Right ventricle myocardium superior (tissue), 1 donor: Measurements from ENCODE around the gene TNRC6C. TPM values are rescaled to one million over a fixed set of nuclear protein-coding genes. Genes with fewer than 3 reads are reported as not detected.
"Not testable (repeated sequence)": the region's sequence is repeated elsewhere in the genome, so short reads cannot be mapped to it uniquely, and the experiment has no call there.

Experiments used
- ATAC-seq: fragments of 200-7000 bp; cut with Tn5 transposase; one replicate; pipeline ENCODE4 v1.9.1; 2020; ENCODE audit warnings: mild to moderate bottlenecking; ENCODE audit not compliant: poor library complexity
- DNase-seq: peaks from one replicate; pipeline ENCODE4 v3.0.0-alpha.2; 2020
- intact Hi-C: fragments of 100-400 bp; cut with DNase I; formaldehyde crosslinking; loops from one replicate; pipeline ENCODE4 v1.11.2; 2022
- total RNA-seq: library from RNA; stranded (reverse); fragmentation: NEBNext Ultra II Directional; extraction: Animal tissue kit (Norgen Biotek cat#: 25700); gene quantifications from one replicate; pipeline ENCODE4 v1.2.1, GENCODE V29; 2021
- donor health status: DM: no; HTN: yes; CAD: no; lungs with severe emphysema.

The TNRC6C gene
- total RNA-seq, 1 donor from 2014 or later, result 17.8 TPM

DNA sequence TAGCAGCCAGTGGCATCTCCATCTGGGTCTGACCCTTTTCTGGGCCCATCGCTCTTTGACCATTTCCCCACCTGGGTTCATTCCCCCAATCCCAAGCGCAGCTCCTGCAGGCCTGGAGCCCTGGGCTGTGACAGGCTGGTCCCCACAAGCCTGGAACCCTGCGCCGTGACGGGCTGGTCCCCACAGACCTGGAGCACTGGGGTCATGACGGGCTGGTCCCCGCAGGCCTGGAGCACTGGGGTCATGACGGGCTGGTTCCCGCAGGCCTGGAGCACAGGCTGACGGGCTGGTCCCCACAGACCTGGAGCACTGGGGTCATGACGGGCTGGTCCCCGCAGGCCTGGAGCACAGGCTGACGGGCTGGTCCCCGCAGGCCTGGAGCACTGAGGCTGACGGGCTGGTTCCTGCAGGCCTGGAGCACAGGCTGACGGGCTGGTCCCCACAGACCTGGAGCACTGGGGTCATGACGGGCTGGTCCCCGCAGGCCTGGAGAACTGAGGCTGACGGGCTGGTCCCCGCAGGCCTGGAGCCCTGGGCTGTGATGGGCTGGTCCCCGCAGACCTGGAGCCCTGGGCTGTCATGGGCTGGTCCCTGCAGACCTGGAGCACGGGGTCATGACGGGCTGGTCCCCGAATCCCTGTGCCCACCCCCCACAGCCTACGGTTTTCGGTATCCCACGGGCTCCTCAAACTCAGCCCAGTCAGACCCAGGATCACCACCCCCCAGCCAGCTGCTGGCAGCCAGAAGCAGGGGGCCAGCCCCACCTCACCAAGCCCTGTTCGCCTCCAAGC, 153.4 kb downstream of the TNRC6C start:
- DNase-seq, result no peak
- ATAC-seq, result no peak
- intact Hi-C loops, result loop anchor here (2.0 to 10.0 kb wide), 3 partner anchors 63 to 313 kb away; no protein-coding TSS in a partner anchor

DNA sequence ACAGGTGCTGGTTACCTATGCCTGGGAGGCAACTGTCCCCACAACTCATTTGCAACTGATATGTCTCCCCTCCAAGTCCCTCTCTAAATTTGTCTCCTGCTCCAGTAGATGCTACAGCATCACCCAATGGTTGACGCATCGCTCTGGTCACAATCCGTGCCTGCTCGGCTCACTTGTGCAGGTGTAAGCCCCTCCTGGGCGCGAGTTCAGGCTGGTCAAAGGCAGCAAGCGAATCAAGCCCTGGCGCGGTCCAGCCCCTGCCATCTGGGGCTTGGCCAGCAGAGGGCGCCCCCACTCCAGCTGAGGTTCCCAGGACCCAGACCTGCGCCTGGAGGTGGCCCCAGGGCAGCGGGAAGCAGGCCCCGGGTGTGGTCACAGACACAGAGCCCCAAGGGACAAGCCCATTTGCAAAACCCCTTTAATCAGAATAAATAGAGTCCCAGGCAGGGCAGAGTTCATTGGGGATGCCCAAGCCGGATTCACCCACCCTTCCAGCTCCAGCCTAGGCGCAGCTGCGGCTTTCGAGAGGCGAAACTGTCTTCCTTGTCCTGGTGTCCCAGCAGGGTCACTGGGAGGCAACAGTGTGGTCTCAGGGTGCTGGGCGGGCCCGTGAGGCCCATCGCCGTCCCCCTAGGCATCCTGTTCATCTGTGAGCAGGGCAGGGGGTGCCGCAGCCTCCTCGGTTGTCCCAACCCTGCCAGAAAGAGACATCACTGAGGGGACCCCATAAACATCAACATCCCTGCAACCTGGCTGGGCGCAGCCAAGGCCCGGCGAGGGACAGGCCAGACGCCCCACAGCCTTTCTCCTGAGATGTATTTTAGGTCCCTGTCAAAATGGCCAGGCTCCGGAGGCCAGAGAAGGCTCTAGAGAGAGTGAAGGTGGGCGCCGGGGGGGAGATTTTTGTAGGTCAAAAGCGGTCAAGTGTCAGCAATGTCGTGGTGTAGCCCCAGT, 154.3 kb downstream of the TNRC6C start:
- ATAC-seq (peak; percentile 68), DNase-seq (peak; percentile 91)
- intact Hi-C loops, result loop anchor here (2.0 to 10.0 kb wide), 3 partner anchors 62 to 312 kb away; no protein-coding TSS in a partner anchor

DNA sequence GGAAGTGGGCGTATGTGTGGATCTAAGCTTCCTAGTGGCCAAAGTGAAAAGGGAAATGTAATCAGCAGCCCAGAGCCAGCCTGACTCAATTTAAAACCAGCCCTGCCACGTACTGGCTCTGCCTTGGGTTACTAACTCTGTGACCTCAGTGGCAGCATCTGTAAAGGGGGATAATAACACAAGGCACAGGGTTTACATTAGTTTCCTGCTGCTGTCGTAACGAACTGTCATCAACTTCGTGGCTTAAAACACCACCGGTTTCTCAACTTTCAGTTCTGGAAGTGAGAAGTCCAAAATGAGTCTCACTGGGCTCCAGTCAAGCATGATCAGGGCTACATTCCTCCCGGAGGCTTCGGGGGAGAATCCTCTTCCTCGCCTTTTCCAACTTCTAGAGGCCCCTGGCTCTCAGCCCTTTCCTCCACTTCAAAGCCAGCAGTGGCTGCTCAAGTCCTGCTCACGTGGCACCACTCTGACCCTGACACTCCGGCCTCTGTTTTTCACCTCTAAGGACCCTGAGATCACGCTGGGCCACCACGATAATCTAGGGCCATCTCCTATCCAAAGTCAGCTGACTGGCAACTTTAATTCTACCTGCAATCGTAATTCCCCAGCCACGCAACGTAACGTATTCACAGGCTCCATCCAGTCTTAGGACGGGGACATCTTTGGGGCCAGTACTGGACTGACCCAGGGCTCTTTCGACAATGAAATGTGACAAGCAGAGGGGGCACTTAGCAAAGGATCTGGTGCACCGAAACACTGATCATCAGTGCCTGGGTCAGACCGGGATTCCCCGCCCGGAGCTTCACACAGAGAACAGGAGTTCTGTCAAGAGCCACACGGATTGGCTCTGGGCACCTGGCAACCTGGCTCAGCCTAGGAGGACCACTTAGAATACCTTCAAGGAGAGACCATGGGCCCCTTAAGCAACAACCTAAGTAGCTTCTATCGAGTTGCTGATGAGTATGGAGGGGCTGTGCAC, 155.6 kb downstream of the TNRC6C start:
- intact Hi-C loops, result loop anchor here (2.0 to 10.0 kb wide), 3 partner anchors 61 to 311 kb away; no protein-coding TSS in a partner anchor
- DNase-seq, result no peak

DNA sequence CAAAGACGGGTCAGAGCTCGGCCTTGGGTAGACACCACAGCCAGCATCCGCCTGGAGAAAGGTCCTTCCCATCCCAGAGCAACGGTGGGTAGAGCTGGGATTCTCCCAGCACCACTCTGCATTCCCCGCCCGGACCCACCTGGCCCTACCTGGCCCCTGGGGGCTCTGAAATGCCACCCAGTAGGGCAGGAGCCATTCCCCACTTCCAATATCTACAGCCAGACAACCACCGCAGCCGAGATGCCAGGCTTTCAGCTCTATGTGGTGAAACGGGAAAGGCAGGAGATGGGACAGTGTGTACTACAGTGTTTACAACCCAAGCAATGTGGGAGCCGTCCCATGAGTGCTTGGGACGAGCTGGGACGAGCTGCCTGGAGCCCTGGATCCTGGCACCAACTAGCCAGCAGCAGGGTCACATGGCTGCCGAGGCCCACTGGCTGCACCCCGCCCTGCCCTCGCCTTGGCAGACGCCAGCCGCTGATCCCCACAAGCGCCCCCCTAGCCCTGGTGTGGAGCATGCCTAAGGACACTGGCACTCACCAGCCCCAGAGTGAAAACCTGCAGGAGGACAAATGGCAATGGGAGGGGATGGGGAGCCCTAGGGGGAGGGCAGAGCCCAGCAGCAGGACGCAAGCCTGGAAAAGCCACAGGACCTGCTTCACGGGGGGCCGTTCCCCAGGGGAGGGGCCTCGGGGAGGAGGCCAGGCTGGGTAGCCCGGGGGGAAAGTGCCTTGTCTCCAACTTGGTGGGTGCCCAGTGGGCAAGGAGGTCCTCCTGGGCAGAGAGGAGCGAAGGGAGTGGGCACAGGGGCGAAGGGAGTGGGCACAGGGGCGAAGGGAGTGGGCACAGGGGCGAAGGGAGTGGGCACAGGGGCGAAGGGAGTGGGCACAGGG, 156.6 kb downstream of the TNRC6C start:
- intact Hi-C loops, result loop anchor here (5.0 to 10.0 kb wide), 2 partner anchors 137 to 310 kb away; no protein-coding TSS in a partner anchor
- DNase-seq (peak; percentile 74), ATAC-seq (peak; percentile 71)

More for the DNA sequence above, 155.6 kb downstream of the TNRC6C start:
- ATAC-seq, result no peak

- not testable (repeated sequence) for ATAC-seq, DNase-seq
- intact Hi-C loops, result loop anchor here (10.0 kb wide), 1 partner anchor 309 kb away; no protein-coding TSS in a partner anchor
Measured at GRCh38 chr17:78115803-78116202, 157.3 kb downstream of the TNRC6C start.

GRCh38 chr17:78116411-78116810, 157.9 kb downstream of the TNRC6C start:
- DNase-seq (no peak), ATAC-seq (no peak)
- intact Hi-C loops, result loop anchor here (10.0 kb wide), 1 partner anchor 308 kb away; no protein-coding TSS in a partner anchor

DNA sequence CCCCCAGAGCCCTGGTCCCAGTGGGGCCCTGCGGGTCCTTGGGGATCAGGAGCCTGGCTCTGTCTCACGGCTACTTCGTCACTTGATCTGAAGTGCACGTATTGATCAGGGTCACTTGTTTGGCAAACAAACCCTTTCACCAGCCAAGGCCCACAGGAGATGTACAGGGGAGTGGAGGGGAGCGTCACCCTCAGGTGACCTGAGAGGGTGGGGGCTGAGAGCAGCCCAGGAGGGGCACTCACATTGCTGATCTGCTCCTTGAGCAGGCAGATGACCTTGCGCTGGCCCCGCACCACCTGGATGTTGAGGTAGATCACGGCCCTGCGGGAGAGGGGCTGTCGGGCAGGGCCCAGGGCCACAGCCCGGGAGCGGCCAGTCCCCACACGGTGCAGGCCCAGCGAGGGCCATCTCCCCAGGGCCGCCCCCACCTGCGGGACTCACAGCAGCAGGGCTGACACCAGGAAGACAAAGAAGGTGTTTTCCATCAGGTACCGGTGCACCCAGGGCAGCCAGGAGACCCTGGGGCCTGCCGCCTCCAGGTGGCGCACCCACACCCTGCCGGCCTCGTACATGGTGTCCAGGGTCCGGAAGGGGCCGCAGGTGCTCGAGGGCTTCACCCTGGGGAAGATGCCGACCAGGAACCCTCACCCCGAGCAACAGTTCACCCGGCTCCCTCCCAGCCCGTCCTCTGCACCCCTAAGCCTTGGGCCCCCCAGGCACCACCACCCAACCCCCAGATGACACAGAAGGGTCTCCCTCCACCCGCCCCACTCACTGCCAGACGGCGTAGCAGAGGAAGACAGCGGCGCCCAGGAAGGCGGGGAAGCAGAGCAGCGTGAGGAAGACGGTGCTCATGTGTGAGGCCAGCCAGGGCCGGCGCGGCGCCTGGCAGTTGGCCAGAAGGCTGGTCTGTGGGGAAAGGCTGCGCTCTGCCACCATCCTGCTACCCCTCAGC, 158.8 kb downstream of the TNRC6C start:
- intact Hi-C loops, result loop anchor here (10.0 kb wide), 1 partner anchor 307 kb away; no protein-coding TSS in a partner anchor
- DNase-seq (no peak), ATAC-seq (no peak)

DNA sequence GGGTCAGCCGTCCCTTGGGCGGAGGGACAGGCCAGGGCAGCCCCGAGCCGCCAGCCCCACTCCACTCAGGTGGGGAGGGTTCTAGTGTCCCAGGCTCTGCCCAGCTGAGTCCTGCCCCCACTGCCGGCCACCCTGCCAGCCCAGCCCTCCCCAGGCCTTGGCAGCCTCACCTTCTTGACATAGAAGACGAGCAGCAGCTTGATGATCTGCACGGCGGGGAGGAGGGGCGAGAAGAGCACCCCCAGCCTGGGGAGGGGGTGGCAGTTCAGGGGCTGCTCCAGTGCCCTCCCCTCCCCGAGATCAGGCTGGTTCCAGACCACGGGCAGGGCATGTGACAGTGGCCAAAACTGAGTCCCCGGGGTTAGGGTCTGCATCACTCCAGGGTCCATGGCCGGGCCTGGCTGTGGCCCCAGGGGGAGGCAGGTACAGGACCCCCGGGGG, 160.3 kb downstream of the TNRC6C start:
- intact Hi-C loops, result loop anchor here (10.0 kb wide), 1 partner anchor 306 kb away; no protein-coding TSS in a partner anchor
- ATAC-seq, result no peak
- no peak for DNase-seq

- intact Hi-C loops, result no loop called here
- ATAC-seq (no peak), DNase-seq (no peak)
Measured at GRCh38 chr17:78120537-78120936, 162.0 kb downstream of the TNRC6C start.

DNA sequence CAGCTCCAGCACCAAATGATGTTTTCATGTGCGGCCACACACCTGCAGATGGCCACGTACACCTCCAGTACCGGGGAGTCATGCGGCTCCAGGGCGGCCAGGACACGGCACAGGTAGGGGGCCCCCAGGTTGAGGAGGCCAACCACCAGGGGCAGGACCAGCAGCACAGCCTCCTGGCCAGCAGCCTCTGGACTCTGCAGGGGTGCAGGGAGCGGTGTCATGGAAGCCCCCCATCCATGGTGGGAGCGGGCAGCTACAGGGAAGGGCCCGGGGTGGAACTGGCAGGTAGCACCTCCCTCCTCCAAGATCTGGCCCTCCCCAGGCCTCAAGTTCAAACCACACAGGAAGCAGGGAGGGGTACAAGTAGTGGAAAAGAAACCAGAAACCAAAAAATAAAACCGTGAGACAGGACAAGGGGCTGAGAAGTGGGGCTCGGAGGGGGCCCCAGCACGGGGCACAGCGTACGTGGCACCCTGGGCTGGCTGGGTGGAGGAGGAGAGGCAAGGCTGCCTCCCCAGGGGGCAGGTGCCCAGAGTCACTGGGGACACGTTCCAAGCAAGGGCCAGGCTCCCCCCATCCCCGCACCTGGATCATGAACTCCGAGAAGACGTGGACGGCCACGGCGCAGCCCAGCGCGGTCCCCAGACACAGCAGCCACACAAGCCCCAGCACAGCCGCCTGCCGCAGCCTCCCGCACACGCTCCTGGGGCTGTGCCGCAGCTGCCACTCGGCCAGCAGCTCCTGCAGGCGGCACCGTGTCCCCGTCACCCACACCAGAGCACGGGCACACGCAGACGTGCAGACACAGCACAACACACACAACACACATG, 162.7 kb downstream of the TNRC6C start:
- peak; percentile 40 for DNase-seq
- intact Hi-C loops, result no loop called here

GRCh38 chr17:78121801-78122215, 163.3 kb downstream of the TNRC6C start:
- intact Hi-C loops, result no loop called here
- DNase-seq (no peak), ATAC-seq (no peak)

More for the DNA sequence above, 162.7 kb downstream of the TNRC6C start:
- ATAC-seq, result no peak

DNA sequence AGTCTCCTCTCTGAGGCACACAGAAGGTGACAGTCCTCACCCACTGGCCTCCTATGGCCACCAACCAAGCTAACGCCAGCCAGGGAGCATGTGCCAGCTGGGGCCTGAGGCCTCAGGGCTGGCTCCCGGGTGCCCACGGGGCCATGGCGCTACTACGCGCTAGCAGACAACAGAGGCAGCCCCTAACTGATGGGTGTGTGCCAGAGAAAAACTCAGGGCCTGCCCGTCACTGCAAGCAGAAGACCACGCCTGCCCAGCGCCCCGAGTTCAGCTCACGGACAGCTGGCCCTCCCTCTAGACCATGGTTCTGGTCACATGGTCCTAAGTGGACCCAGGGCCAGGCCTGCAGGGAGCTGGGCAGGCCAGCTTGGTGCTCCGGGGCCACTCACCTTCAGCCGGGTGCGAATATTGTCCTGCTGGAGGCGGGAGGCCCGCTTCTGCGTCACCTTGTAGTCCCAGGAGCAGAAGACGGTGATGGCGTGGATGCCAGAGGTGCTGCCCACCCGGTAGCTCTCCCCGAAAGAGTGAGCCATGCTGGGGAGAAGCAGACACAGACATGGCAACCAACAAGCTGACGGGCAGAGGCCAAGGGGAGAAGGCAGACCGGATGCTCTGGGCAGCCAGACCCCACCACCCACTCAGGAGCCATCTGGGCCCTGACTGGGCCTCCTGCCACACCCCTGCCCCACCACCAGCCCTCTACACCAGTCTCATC, 163.9 kb downstream of the TNRC6C start:
- ATAC-seq, result no peak
- DNase-seq, result no peak
- intact Hi-C loops, result no loop called here

DNA sequence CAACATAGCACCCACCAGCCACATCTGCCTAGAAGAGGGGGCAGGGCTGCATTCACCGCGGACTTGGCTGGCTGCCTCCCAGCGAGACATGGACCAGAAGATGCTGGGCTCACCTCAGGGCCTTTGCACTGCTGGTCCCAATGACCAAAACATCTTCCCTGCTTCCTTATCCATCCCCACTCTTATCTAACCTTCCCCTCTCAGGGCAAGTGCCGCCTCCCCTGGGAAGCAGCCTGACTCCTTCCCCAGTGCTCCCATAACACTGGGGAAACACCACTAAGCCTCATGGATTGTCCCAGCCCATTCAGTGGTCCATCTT, 164.4 kb downstream of the TNRC6C start:
- no peak for DNase-seq
- ATAC-seq, result no peak
- intact Hi-C loops, result no loop called here

- intact Hi-C loops, result no loop called here
- DNase-seq (no peak), ATAC-seq (no peak)
Measured at GRCh38 chr17:78123258-78123929, 164.9 kb downstream of the TNRC6C start.
